ENCODE measurements around the gene ZHX3. TPM values are rescaled to one million over a fixed set of nuclear protein-coding genes. Genes with fewer than 3 reads are reported as not detected.

The ZHX3 gene, protein sequence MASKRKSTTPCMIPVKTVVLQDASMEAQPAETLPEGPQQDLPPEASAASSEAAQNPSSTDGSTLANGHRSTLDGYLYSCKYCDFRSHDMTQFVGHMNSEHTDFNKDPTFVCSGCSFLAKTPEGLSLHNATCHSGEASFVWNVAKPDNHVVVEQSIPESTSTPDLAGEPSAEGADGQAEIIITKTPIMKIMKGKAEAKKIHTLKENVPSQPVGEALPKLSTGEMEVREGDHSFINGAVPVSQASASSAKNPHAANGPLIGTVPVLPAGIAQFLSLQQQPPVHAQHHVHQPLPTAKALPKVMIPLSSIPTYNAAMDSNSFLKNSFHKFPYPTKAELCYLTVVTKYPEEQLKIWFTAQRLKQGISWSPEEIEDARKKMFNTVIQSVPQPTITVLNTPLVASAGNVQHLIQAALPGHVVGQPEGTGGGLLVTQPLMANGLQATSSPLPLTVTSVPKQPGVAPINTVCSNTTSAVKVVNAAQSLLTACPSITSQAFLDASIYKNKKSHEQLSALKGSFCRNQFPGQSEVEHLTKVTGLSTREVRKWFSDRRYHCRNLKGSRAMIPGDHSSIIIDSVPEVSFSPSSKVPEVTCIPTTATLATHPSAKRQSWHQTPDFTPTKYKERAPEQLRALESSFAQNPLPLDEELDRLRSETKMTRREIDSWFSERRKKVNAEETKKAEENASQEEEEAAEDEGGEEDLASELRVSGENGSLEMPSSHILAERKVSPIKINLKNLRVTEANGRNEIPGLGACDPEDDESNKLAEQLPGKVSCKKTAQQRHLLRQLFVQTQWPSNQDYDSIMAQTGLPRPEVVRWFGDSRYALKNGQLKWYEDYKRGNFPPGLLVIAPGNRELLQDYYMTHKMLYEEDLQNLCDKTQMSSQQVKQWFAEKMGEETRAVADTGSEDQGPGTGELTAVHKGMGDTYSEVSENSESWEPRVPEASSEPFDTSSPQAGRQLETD
- 10 to 100 TPM; 19.2 to 32.9 (median 31.4) TPM for total RNA-seq

DNA sequence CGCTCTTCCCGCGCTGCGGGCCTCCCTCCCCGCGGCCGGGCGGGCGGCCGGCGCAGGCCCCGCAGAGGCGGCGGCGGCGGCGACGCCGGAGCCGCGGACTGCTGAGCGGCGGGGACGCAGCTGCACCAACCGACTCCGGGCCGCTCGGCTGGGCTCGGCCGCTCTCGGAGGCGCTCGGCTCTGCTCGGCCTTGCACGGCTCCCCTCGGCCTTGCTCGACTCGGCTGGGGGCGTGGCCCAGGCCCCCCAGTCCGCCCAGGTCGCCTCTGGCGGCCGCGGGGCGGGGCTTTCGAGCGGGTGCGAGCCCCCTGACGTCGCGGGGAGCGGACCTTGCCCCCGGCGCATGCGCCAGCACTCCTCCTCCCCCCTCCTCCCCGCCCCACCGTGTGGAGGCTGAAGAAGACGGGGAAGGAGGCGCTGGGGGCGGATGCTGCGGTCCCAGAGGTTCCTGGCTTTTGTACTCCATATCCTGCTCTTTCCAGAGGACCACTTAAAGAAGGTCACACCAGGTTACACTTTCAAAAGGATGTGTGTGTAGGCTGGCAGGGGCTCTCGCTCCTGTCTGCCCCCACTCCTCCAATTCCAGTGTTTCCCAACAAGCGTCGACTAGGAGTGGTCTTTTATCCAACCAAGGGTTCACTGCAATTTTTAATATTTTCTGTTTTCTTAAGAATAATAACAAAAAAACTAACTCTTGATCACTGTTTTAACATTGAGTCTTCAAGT, at the start of gene ZHX3:
Gene ZHX3 (minus strand): TSS at position 186 of the 725 bp plus-strand sequence. CDS start 112,815 bp downstream, outside the sequence.
- TF ChIP-seq POLR2AphosphoS5 (IDR thresholded peaks at IDR 0.05): no peak
- TF ChIP-seq, protein P1, sequence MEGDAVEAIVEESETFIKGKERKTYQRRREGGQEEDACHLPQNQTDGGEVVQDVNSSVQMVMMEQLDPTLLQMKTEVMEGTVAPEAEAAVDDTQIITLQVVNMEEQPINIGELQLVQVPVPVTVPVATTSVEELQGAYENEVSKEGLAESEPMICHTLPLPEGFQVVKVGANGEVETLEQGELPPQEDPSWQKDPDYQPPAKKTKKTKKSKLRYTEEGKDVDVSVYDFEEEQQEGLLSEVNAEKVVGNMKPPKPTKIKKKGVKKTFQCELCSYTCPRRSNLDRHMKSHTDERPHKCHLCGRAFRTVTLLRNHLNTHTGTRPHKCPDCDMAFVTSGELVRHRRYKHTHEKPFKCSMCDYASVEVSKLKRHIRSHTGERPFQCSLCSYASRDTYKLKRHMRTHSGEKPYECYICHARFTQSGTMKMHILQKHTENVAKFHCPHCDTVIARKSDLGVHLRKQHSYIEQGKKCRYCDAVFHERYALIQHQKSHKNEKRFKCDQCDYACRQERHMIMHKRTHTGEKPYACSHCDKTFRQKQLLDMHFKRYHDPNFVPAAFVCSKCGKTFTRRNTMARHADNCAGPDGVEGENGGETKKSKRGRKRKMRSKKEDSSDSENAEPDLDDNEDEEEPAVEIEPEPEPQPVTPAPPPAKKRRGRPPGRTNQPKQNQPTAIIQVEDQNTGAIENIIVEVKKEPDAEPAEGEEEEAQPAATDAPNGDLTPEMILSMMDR (IDR thresholded peaks at IDR 0.05): no peak
- peak in 1 of 2 donors; percentile 56 for TF ChIP-seq POLR2A (IDR thresholded peaks at IDR 0.05)
- TF ChIP-seq EP300 (IDR thresholded peaks at IDR 0.05): no peak
- H3K27ac ChIP-seq: peak within 1 kb of the TSS; percentile 90
- DNase-seq (ENCODE audit: low spot score in 2 of 2): peak; percentile 94 to 97
- H3K4me1 ChIP-seq: peaks cover 21% of the 10 kb centered on the region
- no peaks in the 10 kb centered on the region for H3K27me3 ChIP-seq
- WGBS: 5% methylated on average over 7 of the region's 64 CpGs
- peak within 1 kb of the TSS; percentile 76 for H3K4me3 ChIP-seq
- H3K9me3 ChIP-seq: no peaks in the 10 kb centered on the region
- H3K36me3 ChIP-seq: no peaks in the 10 kb centered on the region

DNA sequence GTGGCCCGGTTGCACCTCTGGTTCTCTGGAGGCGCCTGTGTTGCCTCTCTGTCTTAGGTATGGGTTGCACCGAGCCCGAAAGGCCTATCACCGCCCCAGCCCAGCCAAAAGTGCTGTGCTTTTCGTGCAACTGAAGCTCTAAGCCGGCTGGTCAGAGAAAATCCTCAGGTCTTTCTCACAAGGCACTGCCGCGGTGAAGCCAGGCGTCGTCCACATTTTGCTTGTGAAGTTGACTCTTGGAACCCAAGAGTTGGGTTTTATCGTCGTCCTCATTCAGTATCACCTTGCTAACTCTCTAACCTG, 49.8 kb upstream of the ZHX3 start:
- H3K9me3 ChIP-seq: no peaks in the 10 kb centered on the region
- WGBS: 85% methylated on average over 13 of the region's 13 CpGs
- H3K36me3 ChIP-seq: no peaks in the 10 kb centered on the region
- DNase-seq (ENCODE audit: low spot score in 2 of 2): no peak
- no peak overlapping the region for H3K4me3 ChIP-seq
- TF ChIP-seq EP300 (IDR thresholded peaks at IDR 0.05) (no peak), POLR2AphosphoS5 (IDR thresholded peaks at IDR 0.05) (no peak), POLR2A (IDR thresholded peaks at IDR 0.05) (no peak)
- TF ChIP-seq, protein P1 (IDR thresholded peaks at IDR 0.05): no peak
- peaks cover 36% of the 10 kb centered on the region for H3K27me3 ChIP-seq
- H3K27ac ChIP-seq: no peak overlapping the region
- peaks cover 14% of the 10 kb centered on the region for H3K4me1 ChIP-seq

DNA sequence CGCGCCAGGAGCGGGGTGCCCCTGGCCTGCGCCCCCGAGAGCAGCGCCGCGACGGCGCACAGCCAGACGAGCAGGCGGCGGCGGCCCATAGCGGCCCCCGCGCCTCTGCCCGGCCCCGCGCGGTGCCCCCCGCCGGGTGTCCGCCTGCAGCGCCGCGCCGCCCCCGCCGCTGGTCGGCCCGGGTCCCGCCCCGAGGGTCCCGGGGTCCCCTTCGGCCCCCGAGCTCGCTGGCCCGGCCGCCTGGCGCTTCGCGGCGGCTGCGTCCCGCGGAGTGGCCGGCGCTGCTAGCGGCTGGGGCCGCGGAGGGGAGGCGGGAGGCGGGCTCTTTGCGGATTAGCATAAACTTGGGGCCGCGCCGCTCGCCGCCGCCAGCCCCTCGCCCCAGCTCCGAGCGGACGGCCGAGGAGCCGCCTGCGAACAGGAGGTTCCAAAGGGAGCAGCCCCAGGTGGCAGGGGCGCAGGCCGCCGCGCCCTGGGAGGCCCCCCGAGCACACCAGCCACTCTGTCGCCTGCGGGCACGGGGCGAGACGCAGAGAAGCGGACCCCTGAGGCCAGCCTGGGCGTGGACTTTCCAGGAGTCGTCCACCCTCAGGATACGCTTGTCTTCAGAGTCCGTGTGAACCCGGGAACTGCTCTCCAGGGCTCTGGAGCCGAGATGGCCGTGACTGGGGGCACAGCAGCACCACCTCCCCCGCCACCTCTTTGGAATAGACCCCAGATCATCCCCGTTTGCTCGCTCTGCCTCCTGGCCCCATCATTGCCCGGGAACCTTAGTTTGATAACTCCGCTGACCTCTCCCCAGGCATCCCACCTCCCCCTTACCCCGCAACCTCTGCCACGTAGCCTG, 49.2 kb upstream of the ZHX3 start, which contains the start of gene EMILIN3:
Gene EMILIN3 (minus strand): TSS at position 273 of the 847 bp plus-strand sequence. CDS start 184 bp downstream, at position 89.
- H3K27ac ChIP-seq: no peak within 1 kb of the TSS
- no peak for DNase-seq (ENCODE audit: low spot score in 2 of 2)
- TF ChIP-seq, protein P1 (IDR thresholded peaks at IDR 0.05): no peak
- no peaks in the 10 kb centered on the region for H3K36me3 ChIP-seq
- WGBS: 66% methylated on average over 7 of the region's 93 CpGs
- no peaks in the 10 kb centered on the region for H3K9me3 ChIP-seq
- peaks cover 14% of the 10 kb centered on the region for H3K4me1 ChIP-seq
- peak within 1 kb of the TSS; percentile 56 for H3K4me3 ChIP-seq
- H3K27me3 ChIP-seq: peaks cover 36% of the 10 kb centered on the region

DNA sequence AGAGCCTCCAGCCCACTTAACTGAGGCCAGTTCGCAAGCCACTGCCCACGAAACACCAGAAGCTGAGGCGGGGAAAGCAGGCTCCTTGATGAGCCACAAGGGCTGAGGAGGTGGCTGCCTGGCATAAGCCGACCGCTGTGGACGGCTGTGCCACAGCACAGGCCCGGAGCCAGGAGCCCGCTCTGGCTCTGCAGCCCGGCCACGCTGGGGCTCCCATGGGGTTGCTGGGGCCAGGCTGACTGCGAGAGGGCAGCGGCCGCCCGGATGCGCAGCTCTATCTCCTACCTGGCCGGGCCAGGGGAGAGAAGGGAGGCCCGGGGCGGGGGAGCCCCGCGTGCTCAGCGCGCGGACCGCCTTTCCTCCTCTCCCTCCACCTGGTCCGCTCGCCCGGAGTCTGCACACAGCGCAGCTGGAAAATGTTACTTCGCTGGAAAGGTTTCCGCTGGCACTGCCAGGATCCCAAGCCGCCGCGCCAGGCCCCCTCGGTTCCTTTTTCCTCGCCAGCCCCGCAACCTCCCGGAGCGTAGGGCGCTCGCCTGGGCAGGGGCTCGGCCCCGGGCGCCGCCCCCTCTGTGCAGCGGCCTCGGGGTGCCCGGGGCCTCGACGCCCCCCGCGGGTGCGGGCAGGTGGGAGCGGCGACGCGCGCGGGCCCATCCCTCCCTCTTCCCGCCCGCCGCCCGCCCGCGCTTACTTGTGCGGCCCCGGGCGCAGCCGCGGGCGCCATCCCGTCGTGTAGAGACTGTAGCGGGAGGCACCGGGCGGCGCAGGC, 48.4 kb upstream of the ZHX3 start:
- Histone ChIP-seq H3K4me3 (peak overlapping the region; percentile 56), H3K9me3 (no peaks in the 10 kb centered on the region), H3K27me3 (peaks cover 36% of the 10 kb centered on the region), H3K27ac (no peak overlapping the region), H3K4me1 (peaks cover 14% of the 10 kb centered on the region), H3K36me3 (no peaks in the 10 kb centered on the region)
- TF ChIP-seq EP300 (IDR thresholded peaks at IDR 0.05) (no peak), POLR2A (IDR thresholded peaks at IDR 0.05) (no peak), POLR2AphosphoS5 (IDR thresholded peaks at IDR 0.05) (no peak)
- TF ChIP-seq, protein P1 (IDR thresholded peaks at IDR 0.05): no peak
- WGBS: 14% methylated on average over 13 of the region's 76 CpGs
- peak in 1 of 2 donors; percentile 57 for DNase-seq (ENCODE audit: low spot score in 2 of 2)

Measured in suprapubic skin (tissue), 4 donors.